Common myeloid progenitor, CD34-positive (primary cell): ENCODE measurements around the gene ZNF536.

Source experiments
- CTCF ChIA-PET: fragments of 350-600 bp; sonication (Branson Sonifier 250); formaldehyde crosslinking; loops from one replicate; lab custom pipeline; 2021; ENCODE audit warnings: antibody characterized with exemption; lab: Charles Lee
- POLR2A ChIA-PET: fragments of 350-600 bp; sonication (Branson Sonifier 250); formaldehyde crosslinking; loops from one replicate; lab custom pipeline; 2021; ENCODE audit warnings: antibody characterized with exemption; lab: Charles Lee
- DNase-seq, 3 donors: peaks; one replicate each; pipeline versions ENCODE4 v3.0.0 to v3.0.0-alpha.2; 2013
- H3K27ac ChIP-seq, 2 experiments: 1 replicate in 1 of 2; 2 replicates in 1 of 2; pipeline ENCODE4 v1.7.0; 2013; ENCODE audit warnings: inconsistent platforms in 2 of 2, low read length in 2 of 2, mild to moderate bottlenecking in 2 of 2, low read depth in 1 of 2, moderate library complexity in 1 of 2; ENCODE audit not compliant: severe bottlenecking in 2 of 2, insufficient read depth in 1 of 2, poor library complexity in 1 of 2
- H3K27me3 ChIP-seq, 5 experiments: replicated peaks in 2 of 5; 1 replicate in 3 of 5; 2 replicates in 2 of 5; pipeline versions ENCODE4 v1.6.1 to v1.7.0; 2013; ENCODE audit warnings: low read length in 4 of 5, mild to moderate bottlenecking in 2 of 5, moderate library complexity in 2 of 5, inconsistent platforms in 1 of 5; ENCODE audit not compliant: insufficient read depth in 5 of 5, control insufficient read depth in 4 of 5
- H3K36me3 ChIP-seq, 4 experiments: 1 replicate in 2 of 4; 2 replicates in 2 of 4; pipeline versions ENCODE4 v1.6.1 to v1.7.0; 2013; ENCODE audit warnings: low read length in 3 of 4, control low read depth in 1 of 4, mild to moderate bottlenecking in 1 of 4; ENCODE audit not compliant: control insufficient read depth in 4 of 4, insufficient read depth in 4 of 4
- H3K4me1 ChIP-seq, 4 experiments: 1 replicate in 3 of 4; 2 replicates in 1 of 4; pipeline versions ENCODE4 v1.6.1 to v1.7.1; 2013; ENCODE audit warnings: low read length in 3 of 4, mild to moderate bottlenecking in 3 of 4, control low read depth in 1 of 4, inconsistent platforms in 1 of 4, moderate library complexity in 1 of 4; ENCODE audit not compliant: control insufficient read depth in 4 of 4, insufficient read depth in 4 of 4; ENCODE audit errors: control extremely low read depth in 1 of 4
- H3K4me3 ChIP-seq, 7 experiments: 1 replicate in 4 of 7; 2 replicates in 3 of 7; pipeline versions ENCODE4 v1.5.1 to v1.7.0; 2013; ENCODE audit warnings: mild to moderate bottlenecking in 7 of 7, low read length in 6 of 7, moderate library complexity in 6 of 7, inconsistent platforms in 2 of 7, low read depth in 2 of 7, control low read depth in 1 of 7; ENCODE audit not compliant: insufficient read depth in 4 of 7, control insufficient read depth in 1 of 7; ENCODE audit errors: extremely low read depth in 1 of 7
- H3K9me3 ChIP-seq, 5 experiments: 1 replicate in 4 of 5; 2 replicates in 1 of 5; pipeline versions ENCODE4 v1.6.1 to v1.7.1; 2013; ENCODE audit warnings: low read length in 4 of 5, mild to moderate bottlenecking in 2 of 5, inconsistent platforms in 1 of 5, low read depth in 1 of 5, moderate library complexity in 1 of 5; ENCODE audit not compliant: control insufficient read depth in 4 of 5, insufficient read depth in 2 of 5; ENCODE audit errors: control extremely low read depth in 1 of 5
- WGBS: methylation state at CpG from one replicate; pipeline ENCODE4 v1.1.5; 2013; ENCODE audit not compliant: insufficient coverage; 5-methylcytosine and 5-hydroxymethylcytosine counted together

ZNF536 gene

DNA sequence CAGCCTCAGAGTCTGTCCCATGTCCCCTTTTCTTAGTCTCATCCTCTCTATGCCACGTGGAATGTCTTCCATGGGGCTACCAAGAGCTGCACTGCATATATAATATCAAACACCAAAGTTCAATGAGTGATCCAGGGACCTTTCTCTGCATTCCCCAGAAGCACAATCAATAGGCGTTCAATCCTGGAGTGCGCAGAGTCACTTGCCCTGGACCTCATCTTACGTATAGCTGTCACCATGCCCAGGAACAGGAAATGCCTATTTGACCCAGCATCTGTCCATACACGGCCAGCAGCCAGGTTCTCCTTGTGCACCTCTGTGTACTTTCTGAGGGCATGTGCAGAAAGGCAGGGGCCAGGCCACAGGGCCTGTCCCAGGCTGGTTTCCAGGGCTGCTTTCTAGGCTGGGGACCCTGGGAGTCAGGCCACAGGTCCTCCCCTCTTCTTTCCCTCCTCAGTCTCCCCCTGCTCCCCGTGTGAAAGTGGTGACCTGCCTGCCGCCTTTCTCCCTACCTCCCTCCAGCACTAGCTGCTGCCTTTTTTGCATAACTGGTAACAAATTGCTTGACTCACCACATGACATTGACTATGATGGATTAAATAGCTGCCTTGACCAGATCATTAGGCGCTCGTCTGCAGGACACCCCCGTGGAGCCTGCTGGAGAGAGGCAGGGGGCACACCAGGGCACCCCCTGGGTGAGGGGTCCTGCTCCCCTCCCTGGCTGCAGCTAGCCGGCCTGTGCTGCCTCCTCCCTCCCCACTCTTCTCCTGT is 222.0 kb downstream of the ZNF536 start:
- peaks cover 0 to 26% (median 7%) of the 10 kb centered on the region in 5 experiments for H3K27me3 ChIP-seq
- no peaks in the 10 kb centered on the region for H3K9me3 ChIP-seq
- no peaks in the 10 kb centered on the region for H3K36me3 ChIP-seq
- no peak overlapping the region for H3K4me3 ChIP-seq
- no peaks in the 10 kb centered on the region for H3K4me1 ChIP-seq
- no peak for DNase-seq
- ChIA-PET POLR2A (no interaction called here), CTCF (no interaction called here)
- no peak overlapping the region for H3K27ac ChIP-seq
- WGBS, result 79% methylated on average over 10 of the region's 11 CpGs

DNA sequence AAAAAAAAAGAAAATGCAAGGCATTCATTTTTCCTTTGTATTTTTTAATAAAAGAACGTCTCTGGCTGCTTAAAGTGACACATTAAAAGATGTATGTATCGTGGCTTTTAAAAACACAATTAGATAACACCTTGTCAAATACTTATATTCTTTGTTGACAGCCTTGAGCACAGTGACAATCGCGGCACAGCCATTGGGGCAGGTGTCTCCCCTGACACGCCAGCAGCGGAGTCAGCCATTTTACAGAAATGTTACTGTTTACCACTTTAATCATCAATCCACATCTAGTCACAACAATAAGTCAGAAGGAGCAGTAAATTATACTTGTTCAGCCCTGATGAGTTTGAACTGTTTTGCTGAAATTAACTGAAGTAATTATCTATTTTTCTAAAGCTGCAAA is 224.1 kb downstream of the ZNF536 start:
- no peak for DNase-seq
- no peak overlapping the region for H3K4me3 ChIP-seq
- ChIA-PET POLR2A (no interaction called here), CTCF (no interaction called here)
- no peak overlapping the region for H3K27ac ChIP-seq
- H3K9me3 ChIP-seq, result no peaks in the 10 kb centered on the region
- no peaks in the 10 kb centered on the region for H3K4me1 ChIP-seq
- no peaks in the 10 kb centered on the region for H3K36me3 ChIP-seq
- H3K27me3 ChIP-seq, result peaks cover 0 to 28% (median 7%) of the 10 kb centered on the region in 5 experiments
- whole genome bisulfite sequencing, result 60% methylated on average over 2 of the region's 6 CpGs

DNA sequence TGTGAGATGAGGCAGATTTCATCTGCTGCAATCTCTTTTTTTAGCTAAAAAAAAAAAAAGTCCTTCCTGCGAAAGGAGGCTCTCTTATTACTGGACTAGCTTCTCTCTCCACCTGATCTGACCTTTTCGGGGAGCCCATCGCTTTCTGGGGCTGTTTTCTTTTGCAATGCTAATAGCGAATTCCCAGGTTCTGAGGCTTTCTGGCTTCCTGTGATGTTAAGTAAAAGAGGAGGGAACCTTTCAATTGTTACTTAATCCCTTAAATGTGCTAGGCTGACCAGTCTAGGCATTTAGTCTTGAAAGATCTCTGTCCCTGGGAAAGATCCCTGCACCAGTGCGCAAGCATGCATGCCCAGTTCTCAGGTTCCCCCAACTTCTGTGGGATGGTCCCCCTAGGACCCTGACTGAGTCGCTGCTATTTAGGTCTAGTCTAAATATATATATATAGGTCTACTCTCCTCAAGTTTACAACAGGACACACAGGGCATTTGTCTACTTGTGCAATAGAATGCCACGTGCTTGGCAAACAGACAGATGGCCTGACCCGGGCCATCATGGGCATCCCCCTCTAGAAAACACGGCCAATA is 224.7 kb downstream of the ZNF536 start:
- 48% methylated on average over 5 of the region's 9 CpGs for WGBS
- ChIA-PET CTCF (no interaction called here), POLR2A (no interaction called here)

DNA sequence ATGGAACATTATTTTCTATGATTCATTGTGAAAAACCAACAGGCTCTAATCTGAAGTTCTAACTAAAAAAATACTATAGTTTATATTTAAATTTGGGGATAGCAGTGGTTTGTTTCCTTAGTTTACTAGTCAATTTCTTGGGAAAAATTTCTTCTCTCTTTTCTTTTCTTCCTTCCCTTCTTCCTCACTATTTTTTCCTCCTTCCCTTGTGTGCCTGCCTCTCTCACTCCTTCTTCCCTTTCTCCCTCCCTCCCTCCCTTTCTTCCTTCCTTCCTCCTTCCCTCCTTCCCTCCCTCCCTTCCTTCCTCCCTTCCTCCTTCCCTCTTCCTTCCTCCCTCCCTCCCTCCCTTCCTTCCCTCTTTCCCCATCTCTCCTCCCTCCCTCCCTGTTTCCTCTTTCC is 226.5 kb downstream of the ZNF536 start:
- Histone ChIP-seq H3K27ac (no peak overlapping the region), H3K27me3 (peaks cover 0 to 36% (median 7%) of the 10 kb centered on the region in 5 experiments), H3K36me3 (no peaks in the 10 kb centered on the region), H3K9me3 (no peaks in the 10 kb centered on the region), H3K4me3 (no peak overlapping the region), H3K4me1 (no peaks in the 10 kb centered on the region)
- ChIA-PET CTCF (no interaction called here), POLR2A (no interaction called here)
- DNase-seq, result no peak

More for the DNA sequence above, 224.7 kb downstream of the ZNF536 start:
- Histone ChIP-seq H3K27ac (no peak overlapping the region), H3K27me3 (peaks cover 0 to 32% (median 7%) of the 10 kb centered on the region in 5 experiments), H3K4me3 (no peak overlapping the region), H3K4me1 (no peaks in the 10 kb centered on the region), H3K36me3 (no peaks in the 10 kb centered on the region), H3K9me3 (no peaks in the 10 kb centered on the region)
- no peak for DNase-seq

DNA sequence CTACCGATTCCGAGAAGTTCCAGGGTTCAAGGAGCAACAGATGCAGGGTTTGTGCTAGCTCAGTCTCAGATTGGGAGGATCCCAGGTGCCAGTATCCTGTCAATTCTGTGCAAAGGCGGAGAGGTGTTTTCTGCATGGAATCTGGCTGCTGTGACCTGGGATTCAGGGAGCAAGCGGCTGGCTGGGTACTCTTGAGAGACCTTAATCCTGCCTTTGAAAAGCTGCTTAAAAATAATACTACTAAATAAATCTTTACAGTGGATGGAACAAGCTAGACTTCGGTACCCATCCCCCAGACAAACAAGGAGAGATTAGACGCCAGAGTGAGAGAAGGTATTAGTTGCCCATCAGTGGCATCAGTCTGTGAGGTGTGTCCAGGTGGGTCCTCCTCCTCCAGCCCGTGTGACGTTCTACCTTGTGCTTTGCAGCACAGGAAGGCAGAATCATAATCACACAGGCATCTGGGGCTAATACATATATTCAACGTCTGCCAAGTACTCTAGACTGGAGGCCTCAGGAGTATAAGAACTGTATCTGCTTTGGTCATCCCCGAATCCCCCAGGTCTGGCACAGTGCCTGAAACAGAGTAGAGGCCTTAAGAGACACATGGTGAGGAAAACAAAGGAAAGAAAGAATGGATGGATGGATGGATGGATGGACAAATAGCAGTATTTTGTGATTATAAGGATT is 230.6 kb downstream of the ZNF536 start:
- no peaks in the 10 kb centered on the region for H3K9me3 ChIP-seq
- H3K27me3 ChIP-seq, result peaks cover 0 to 16% (median 0%) of the 10 kb centered on the region in 5 experiments
- ChIA-PET CTCF (no interaction called here), POLR2A (no interaction called here)
- H3K27ac ChIP-seq, result no peak overlapping the region
- no peaks in the 10 kb centered on the region for H3K36me3 ChIP-seq
- no peaks in the 10 kb centered on the region for H3K4me1 ChIP-seq
- WGBS, result 97% methylated on average over 10 of the region's 10 CpGs
- no peak for DNase-seq
- no peak overlapping the region for H3K4me3 ChIP-seq

DNA sequence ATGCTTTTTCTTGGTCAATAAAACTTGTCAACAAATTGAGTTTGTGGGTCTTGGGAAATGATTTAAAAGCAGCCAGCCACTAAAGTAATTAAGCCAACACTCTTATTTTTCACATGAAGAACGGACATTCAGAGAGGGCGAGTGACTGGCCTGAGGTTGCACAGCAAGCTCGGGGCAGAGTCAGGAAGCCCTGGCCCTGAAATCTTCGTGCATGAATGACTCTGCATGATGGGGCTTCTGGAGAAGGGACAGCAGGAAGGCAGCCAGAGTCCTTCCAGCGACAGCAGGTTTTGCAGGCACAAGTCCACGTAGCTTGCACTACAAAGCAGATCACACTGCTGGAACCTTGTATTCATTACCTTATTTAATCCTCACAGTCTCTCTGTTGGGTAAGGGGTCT is 232.5 kb downstream of the ZNF536 start:
- POLR2A ChIA-PET, result no interaction called here
- H3K27me3 ChIP-seq, result peaks cover 0 to 15% (median 0%) of the 10 kb centered on the region in 5 experiments
- no peak overlapping the region for H3K4me3 ChIP-seq
- no peaks in the 10 kb centered on the region for H3K9me3 ChIP-seq
- H3K27ac ChIP-seq, result no peak overlapping the region
- no peaks in the 10 kb centered on the region for H3K4me1 ChIP-seq
- DNase-seq, result no peak
- WGBS, result 91% methylated on average over 5 of the region's 6 CpGs
- no peaks in the 10 kb centered on the region for H3K36me3 ChIP-seq
- CTCF ChIA-PET, result no interaction called here

DNA sequence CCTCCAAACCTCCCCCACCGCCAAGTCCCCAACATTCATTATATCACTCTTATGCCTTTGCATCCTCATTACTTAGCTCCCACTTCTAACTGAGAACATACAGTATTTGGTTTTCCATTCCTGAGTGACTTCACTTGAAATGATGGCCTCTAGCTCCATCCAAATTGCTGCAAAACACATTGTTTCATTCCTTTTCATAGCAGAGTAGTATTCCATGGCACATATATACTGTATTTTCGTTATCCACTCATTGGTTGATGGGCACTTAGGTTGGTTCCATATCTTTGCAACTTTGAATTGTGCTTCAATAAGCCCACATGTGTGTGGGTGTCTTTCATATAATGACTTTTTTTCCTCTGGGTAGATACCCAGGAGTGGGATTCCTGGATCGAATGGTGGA is 233.1 kb downstream of the ZNF536 start:
- H3K27ac ChIP-seq, result no peak overlapping the region
- ChIA-PET POLR2A (no interaction called here), CTCF (no interaction called here)
- no peak overlapping the region for H3K4me3 ChIP-seq
- no peaks in the 10 kb centered on the region for H3K4me1 ChIP-seq
- H3K36me3 ChIP-seq, result no peaks in the 10 kb centered on the region
- peaks cover 0 to 13% (median 0%) of the 10 kb centered on the region in 5 experiments for H3K27me3 ChIP-seq
- no peaks in the 10 kb centered on the region for H3K9me3 ChIP-seq
- DNase-seq, result no peak
- 100% methylated on average over 1 of the region's 3 CpGs for WGBS
